AG09319 (cell line): ENCODE results near the gene SLC35F5.
"Not testable (repeated sequence)": the region's sequence is repeated elsewhere in the genome, so short reads cannot be mapped to it uniquely, and the experiment has no call there.

ENCODE experiments used
- DNase-seq: peaks from one replicate; pipeline ENCODE4 v3.0.0-alpha.2; 2010; ENCODE audit warnings: low read depth; ENCODE audit errors: extremely low read depth
- CTCF ChIP-seq: IDR thresholded peaks from 2 replicates; pipeline ENCODE4 v1.5.1; 2011; ENCODE audit warnings: low read depth, mild to moderate bottlenecking, inconsistent platforms, low read length, moderate library complexity

SLC35F5 gene

DNA sequence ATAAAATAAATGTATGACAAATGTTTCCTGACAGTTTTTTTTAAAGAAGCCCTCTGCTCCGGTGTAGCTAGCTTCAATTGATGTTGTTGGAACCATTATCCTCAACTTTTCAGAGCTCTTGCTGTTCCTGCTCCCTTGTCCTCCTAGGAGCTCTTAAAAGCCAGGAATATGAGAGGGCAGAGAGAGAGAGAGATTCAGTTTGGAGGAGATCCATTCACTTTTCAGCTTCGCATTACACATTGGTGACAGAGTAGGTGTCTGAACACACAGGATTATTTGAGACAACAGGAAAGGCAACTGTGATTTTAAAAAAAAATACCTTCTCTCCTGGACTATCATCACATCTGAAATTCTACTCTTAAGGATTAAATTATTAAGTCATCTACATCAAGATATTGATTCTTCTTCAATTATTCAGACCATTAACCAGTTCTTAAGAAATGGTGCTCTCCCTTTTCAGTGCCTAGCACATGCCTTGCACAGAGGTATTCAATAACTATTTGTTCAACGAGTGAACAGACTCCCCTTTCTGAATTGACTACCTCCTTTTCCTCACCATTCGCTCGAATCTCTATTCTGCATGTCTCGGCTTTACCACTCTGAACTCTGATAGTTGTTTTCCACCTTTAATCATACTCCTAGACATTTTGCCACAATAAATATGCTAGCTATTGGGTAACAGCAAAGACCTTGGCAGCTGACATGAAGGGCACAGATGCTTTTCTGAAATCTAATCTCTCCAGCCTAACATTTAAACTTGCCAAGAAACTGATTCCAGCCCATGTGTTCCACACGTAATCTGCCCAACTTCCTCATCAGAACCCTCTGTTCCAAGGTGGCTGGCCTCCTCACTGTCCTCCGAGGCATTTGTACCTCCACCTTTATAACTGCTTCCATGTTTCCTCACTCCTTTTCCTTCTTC lies 28.6 kb upstream of the SLC35F5 start:
- no peak for TF ChIP-seq CTCF
- no peak for DNase-seq

GRCh38 chr2:113780472-113780871 lies 24.0 kb upstream of the SLC35F5 start:
- no peak for DNase-seq
- no peak for TF ChIP-seq CTCF

DNA sequence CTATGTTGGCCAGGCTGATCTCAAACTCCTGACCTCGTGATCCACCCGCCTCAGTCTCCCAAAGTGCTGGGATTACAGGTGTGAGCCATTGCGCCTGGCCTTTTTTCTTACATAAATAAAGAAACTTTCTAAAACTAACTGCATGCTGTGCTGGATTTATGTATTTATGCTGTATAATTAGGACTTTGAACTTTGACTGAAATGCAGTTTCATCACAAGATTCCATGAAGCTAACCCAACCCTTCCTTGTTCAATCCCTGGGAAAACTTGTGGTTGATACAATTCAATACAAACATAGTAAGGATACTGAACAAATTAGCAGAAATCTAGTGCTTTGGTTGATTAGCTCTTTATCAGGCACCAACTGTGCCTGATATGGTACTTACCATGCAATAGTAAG lies 20.9 kb upstream of the SLC35F5 start:
- no peak for TF ChIP-seq CTCF
- DNase-seq = no peak

GRCh38 chr2:113776949-113777348 lies 20.5 kb upstream of the SLC35F5 start:
- no peak for TF ChIP-seq CTCF
- DNase-seq = no peak

GRCh38 chr2:113774616-113775015 lies 18.2 kb upstream of the SLC35F5 start:
- DNase-seq = not testable (repeated sequence)

DNA sequence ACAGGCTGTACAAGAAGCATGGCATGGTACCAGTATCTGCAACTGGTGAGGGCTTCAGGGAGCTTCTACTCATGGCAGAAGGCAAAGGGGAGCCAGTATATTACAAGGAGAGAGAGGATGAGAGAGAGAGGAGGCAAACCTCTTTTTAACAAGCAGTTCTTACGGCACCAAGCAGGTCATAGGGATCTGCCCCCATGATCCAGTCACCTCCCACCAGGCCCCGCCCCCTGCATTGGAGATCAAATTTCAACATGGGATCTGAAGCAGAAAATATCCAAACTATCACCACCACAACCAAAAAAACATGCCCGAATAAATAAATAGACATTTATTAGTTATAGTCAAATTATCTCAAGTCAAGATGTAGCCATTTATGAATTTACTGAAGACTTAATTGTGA lies 14.5 kb upstream of the SLC35F5 start:
- no peak for DNase-seq
- TF ChIP-seq CTCF = no peak

GRCh38 chr2:113769555-113769954 lies 13.1 kb upstream of the SLC35F5 start:
- TF ChIP-seq CTCF = no peak
- no peak for DNase-seq

- DNase-seq = no peak
- no peak for TF ChIP-seq CTCF
Measured at GRCh38 chr2:113768770-113769169, 12.3 kb upstream of the SLC35F5 start.
